K562 (cell line): ENCODE data around the gene ACTRT2.

Experiments
- ATF1 ChIP-seq, 2 experiments: fragments of 450-650 bp in 1 of 2; IDR thresholded peaks; 2 replicates each; pipeline ENCODE4 v1.6.1; 2016; ENCODE audit warnings: missing compliant biosample characterization in 1 of 2, missing genetic modification characterization in 1 of 2
- CEBPG ChIP-seq, 3 experiments: fragments of 200-800 bp in 1 of 3; sonication (Bioruptor generic) in 1 of 3; sonication (generic) in 1 of 3; formaldehyde crosslinking in 1 of 3; IDR thresholded peaks in 2 of 3; conservative IDR thresholded peaks in 1 of 3; 2 replicates each; pipeline versions ENCODE4 v1.6.1 to v1.8.0; 2016 to 2022; ENCODE audit warnings: missing compliant biosample characterization in 2 of 3, missing genetic modification characterization in 2 of 3, mild to moderate bottlenecking in 1 of 3, missing genetic modification reagents in 1 of 3
- CREB1 ChIP-seq, 2 experiments: sonication (generic) in 1 of 2; formaldehyde crosslinking in 1 of 2; IDR thresholded peaks; 2 replicates each; pipeline versions ENCODE4 v1.6.1 to v1.8.0; 2012 to 2022; ENCODE audit warnings: inconsistent platforms in 1 of 2, mild to moderate bottlenecking in 1 of 2, missing genetic modification reagents in 1 of 2, moderate library complexity in 1 of 2
- CTCF ChIP-seq, 3 experiments: IDR thresholded peaks in 2 of 3; conservative IDR thresholded peaks in 1 of 3; 2 replicates each; pipeline ENCODE4 v1.5.1; 2011 to 2012; ENCODE audit warnings: low read length in 3 of 3, mild to moderate bottlenecking in 3 of 3, control low read depth in 2 of 3, improper control_type of control experiment in 1 of 3, inconsistent platforms in 1 of 3, low read depth in 1 of 3, mixed read lengths in 1 of 3, moderate library complexity in 1 of 3; ENCODE audit not compliant: insufficient read depth in 2 of 3
- MYC ChIP-seq, 2 experiments: fragments of 250-450 bp in 1 of 2; sonication (Bioruptor Pico) in 1 of 2; IDR thresholded peaks; 2 replicates each; pipeline versions ENCODE4 v1.5.1 to v1.6.1; 2012 to 2021; ENCODE audit warnings: low read depth in 2 of 2, borderline replicate concordance in 1 of 2, improper control_type of control experiment in 1 of 2, low read length in 1 of 2, mild to moderate bottlenecking in 1 of 2, moderate library complexity in 1 of 2
- RBM25 ChIP-seq: fragments of 200-400 bp; formaldehyde crosslinking; IDR thresholded peaks from 2 replicates; pipeline ENCODE4 v1.6.1; 2018; ENCODE audit warnings: low read length, low read depth, moderate library complexity; ENCODE audit not compliant: severe bottlenecking
- ZBTB11 ChIP-seq, 3 experiments: fragments of 200-800 bp in 1 of 3; fragments of 250-450 bp in 1 of 3; fragments of 450-650 bp in 1 of 3; sonication (Bioruptor Pico) in 1 of 3; sonication (Bioruptor generic) in 1 of 3; formaldehyde crosslinking in 1 of 3; IDR thresholded peaks; 2 replicates each; pipeline versions ENCODE4 v1.6.1 to v1.8.0; 2016 to 2022; ENCODE audit warnings: mild to moderate bottlenecking in 2 of 3, missing genetic modification characterization in 2 of 3, missing compliant biosample characterization in 1 of 3, moderate library complexity in 1 of 3

- no peak for TF ChIP-seq MYC (IDR thresholded peaks at IDR 0.05; ENCODE audit: low read depth, low read length)
- no peak for TF ChIP-seq MYC (CRISPR knock-in tag; IDR thresholded peaks at IDR 0.05; ENCODE audit: borderline replicate concordance, low read depth)
- TF ChIP-seq CTCF (IDR thresholded peaks at IDR 0.05 in 2 of 3, conservative IDR thresholded peaks at IDR 0.05 in 1 of 3; ENCODE audit: insufficient read depth in 2 of 3, low read depth in 1 of 3, low read length in 3 of 3): no peak
- TF ChIP-seq CREB1 (IDR thresholded peaks at IDR 0.05): no peak
- no peak for TF ChIP-seq CREB1 (CRISPR knock-in tag; IDR thresholded peaks at IDR 0.05)
- no peak for TF ChIP-seq ATF1 (CRISPR knock-in tag; IDR thresholded peaks at IDR 0.05)
- no peak for TF ChIP-seq ATF1 (tag; IDR thresholded peaks at IDR 0.05)
- TF ChIP-seq ZBTB11 (CRISPR knock-in tag; IDR thresholded peaks at IDR 0.05): no peak
- no peak for TF ChIP-seq CEBPG (CRISPR knock-in tag; IDR thresholded peaks at IDR 0.05)
- no peak for TF ChIP-seq CEBPG (tag; conservative IDR thresholded peaks at IDR 0.05 in 1 of 2, IDR thresholded peaks at IDR 0.05 in 1 of 2)
- no peak for TF ChIP-seq RBM25
Measured at GRCh38 chr1:3003941-3004270, 17.4 kb upstream of the ACTRT2 start.
